ENCODE results near the gene PARVB. TPM values are rescaled to one million over a fixed set of nuclear protein-coding genes. Genes with fewer than 3 reads are reported as not detected.

The PARVB gene
- total and polyA plus RNA-seq, 9 of the 15 experiments (the other 6 are each of a cell fraction or from before 2014, with no cell fraction given) = 1.1 to 59.2 (median 29.2) TPM

GRCh38 chr22:44179989-44180705 lies 156.0 kb downstream of the PARVB start (continued):
- no peak for TF ChIP-seq SIX5 (IDR thresholded peaks at IDR 0.05; ENCODE audit: borderline replicate concordance in 1 of 2, insufficient read depth in 1 of 2, low read depth in 1 of 2, low read length in 2 of 2)
- TF ChIP-seq NR1H2 (CRISPR knock-in tag; IDR thresholded peaks at IDR 0.05) = no peak
- TF ChIP-seq CBFA2T3 (IDR thresholded peaks at IDR 0.05) = no peak
- no peak for TF ChIP-seq FOXK1 (CRISPR knock-in tag; IDR thresholded peaks at IDR 0.05; ENCODE audit: borderline replicate concordance)
- TF ChIP-seq SMAD4 (CRISPR knock-in tag; conservative IDR thresholded peaks at IDR 0.05) = no peak
- TF ChIP-seq CBX2 (IDR thresholded peaks at IDR 0.05; ENCODE audit: insufficient read depth, low read length, poor library complexity, severe bottlenecking) = no peak

GRCh38 chr22:44180706-44181032 lies 156.6 kb downstream of the PARVB start, which contains the start of gene PARVG:
Gene PARVG, plus strand, starts transcription at chr22:44180925. Its CDS starts 2,405 bp downstream, at chr22:44183330.
- WGBS (ENCODE audit: insufficient coverage, low coverage, missing lambda C conversion rate) = 2% methylated on average over 5 of the region's 5 CpGs
- DNase-seq (ENCODE audit: extremely low read depth in 1 of 4, low spot score in 3 of 4) (no peak), ATAC-seq (no peak; the same call in 2 of the 3 replicates), FAIRE-seq (no peak)
- no peaks in the 10 kb centered on the region for H3K9me3 ChIP-seq (replicated peaks; ENCODE audit: control insufficient read depth, insufficient read depth, low read depth, low read length)
- ChIA-PET POLR2A (no interaction called here), CTCF (ENCODE audit: low intra/inter-chr PET ratio) (no interaction called here)
- no peak within 1 kb of the TSS for H3K27ac ChIP-seq (ENCODE audit: extremely low read depth, low read depth, low read length)
- H3K9me1 ChIP-seq (ENCODE audit: control insufficient read depth, insufficient read depth, low read length) = no peaks in the 10 kb centered on the region
- peaks cover 0 to 11% of the 10 kb centered on the region in 2 experiments; a peak in 2 of 5 replicates for H3K4me1 ChIP-seq (replicated peaks in 1 of 2; ENCODE audit: control insufficient read depth in 2 of 2, insufficient read depth in 2 of 2, low read length in 2 of 2)
- H3K36me3 ChIP-seq (ENCODE audit: control insufficient read depth, insufficient read depth, low read length) = no peaks in the 10 kb centered on the region
- no TSS peak for BruUV-seq (replicated peaks)
- intact Hi-C loops (cut with micrococcal nuclease) (no loop called here), in situ Hi-C loops (cut with MboI) (no loop called here)
- H3K4me3 ChIP-seq = no peak within 1 kb of the TSS
- H3K27me3 ChIP-seq (ENCODE audit: control insufficient read depth in 2 of 2, insufficient read depth in 2 of 2, low read length in 2 of 2) = peaks cover 19 to 40% of the 10 kb centered on the region in 2 experiments; a peak in 4 of 5 replicates
- peaks cover 4% of the 10 kb centered on the region; the same call in 1 of the 2 replicates for H4K20me1 ChIP-seq (replicated peaks; ENCODE audit: control insufficient read depth, insufficient read depth, low read length)
- no peak within 1 kb of the TSS for H2AFZ ChIP-seq (ENCODE audit: low read depth, low read length)
- no peaks in the 10 kb centered on the region for H3K79me2 ChIP-seq (ENCODE audit: control insufficient read depth, insufficient read depth, low read length)
- H3K9ac ChIP-seq (ENCODE audit: insufficient read depth in 1 of 2, low read depth in 2 of 2, low read length in 2 of 2) = no peak within 1 kb of the TSS
- H3K4me2 ChIP-seq (ENCODE audit: insufficient read depth, low read length) = no peak within 1 kb of the TSS
- TF ChIP-seq, protein P1, sequence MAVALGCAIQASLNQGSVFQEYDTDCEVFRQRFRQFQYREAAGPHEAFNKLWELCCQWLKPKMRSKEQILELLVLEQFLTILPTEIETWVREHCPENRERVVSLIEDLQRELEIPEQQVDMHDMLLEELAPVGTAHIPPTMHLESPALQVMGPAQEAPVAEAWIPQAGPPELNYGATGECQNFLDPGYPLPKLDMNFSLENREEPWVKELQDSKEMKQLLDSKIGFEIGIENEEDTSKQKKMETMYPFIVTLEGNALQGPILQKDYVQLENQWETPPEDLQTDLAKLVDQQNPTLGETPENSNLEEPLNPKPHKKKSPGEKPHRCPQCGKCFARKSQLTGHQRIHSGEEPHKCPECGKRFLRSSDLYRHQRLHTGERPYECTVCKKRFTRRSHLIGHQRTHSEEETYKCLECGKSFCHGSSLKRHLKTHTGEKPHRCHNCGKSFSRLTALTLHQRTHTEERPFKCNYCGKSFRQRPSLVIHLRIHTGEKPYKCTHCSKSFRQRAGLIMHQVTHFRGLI (CRISPR knock-in tag; IDR thresholded peaks at IDR 0.05) = no peak
- TF ChIP-seq SP1 (CRISPR knock-in tag; IDR thresholded peaks at IDR 0.05) (no peak), MLX (CRISPR knock-in tag; conservative IDR thresholded peaks at IDR 0.05) (no peak), DIDO1 (tag; IDR thresholded peaks at IDR 0.05; ENCODE audit: low read depth) (no peak), ZFX (CRISPR knock-in tag; IDR thresholded peaks at IDR 0.05) (no peak)
- TF ChIP-seq, protein P2, sequence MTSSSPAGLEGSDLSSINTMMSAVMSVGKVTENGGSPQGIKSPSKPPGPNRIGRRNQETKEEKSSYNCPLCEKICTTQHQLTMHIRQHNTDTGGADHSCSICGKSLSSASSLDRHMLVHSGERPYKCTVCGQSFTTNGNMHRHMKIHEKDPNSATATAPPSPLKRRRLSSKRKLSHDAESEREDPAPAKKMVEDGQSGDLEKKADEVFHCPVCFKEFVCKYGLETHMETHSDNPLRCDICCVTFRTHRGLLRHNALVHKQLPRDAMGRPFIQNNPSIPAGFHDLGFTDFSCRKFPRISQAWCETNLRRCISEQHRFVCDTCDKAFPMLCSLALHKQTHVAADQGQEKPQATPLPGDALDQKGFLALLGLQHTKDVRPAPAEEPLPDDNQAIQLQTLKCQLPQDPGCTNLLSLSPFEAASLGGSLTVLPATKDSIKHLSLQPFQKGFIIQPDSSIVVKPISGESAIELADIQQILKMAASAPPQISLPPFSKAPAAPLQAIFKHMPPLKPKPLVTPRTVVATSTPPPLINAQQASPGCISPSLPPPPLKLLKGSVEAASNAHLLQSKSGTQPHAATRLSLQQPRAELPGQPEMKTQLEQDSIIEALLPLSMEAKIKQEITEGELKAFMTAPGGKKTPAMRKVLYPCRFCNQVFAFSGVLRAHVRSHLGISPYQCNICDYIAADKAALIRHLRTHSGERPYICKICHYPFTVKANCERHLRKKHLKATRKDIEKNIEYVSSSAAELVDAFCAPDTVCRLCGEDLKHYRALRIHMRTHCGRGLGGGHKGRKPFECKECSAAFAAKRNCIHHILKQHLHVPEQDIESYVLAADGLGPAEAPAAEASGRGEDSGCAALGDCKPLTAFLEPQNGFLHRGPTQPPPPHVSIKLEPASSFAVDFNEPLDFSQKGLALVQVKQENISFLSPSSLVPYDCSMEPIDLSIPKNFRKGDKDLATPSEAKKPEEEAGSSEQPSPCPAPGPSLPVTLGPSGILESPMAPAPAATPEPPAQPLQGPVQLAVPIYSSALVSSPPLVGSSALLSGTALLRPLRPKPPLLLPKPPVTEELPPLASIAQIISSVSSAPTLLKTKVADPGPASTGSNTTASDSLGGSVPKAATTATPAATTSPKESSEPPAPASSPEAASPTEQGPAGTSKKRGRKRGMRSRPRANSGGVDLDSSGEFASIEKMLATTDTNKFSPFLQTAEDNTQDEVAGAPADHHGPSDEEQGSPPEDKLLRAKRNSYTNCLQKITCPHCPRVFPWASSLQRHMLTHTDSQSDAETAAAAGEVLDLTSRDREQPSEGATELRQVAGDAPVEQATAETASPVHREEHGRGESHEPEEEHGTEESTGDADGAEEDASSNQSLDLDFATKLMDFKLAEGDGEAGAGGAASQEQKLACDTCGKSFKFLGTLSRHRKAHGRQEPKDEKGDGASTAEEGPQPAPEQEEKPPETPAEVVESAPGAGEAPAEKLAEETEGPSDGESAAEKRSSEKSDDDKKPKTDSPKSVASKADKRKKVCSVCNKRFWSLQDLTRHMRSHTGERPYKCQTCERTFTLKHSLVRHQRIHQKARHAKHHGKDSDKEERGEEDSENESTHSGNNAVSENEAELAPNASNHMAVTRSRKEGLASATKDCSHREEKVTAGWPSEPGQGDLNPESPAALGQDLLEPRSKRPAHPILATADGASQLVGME (CRISPR knock-in tag; IDR thresholded peaks at IDR 0.05) = no peak
